Measurements from ENCODE around the gene LMBR1L. TPM values are rescaled to one million over a fixed set of nuclear protein-coding genes. Genes with fewer than 3 reads are reported as not detected.
"Not testable (repeated sequence)": the region's sequence is repeated elsewhere in the genome, so short reads cannot be mapped to it uniquely, and the experiment has no call there.

Gene LMBR1L
- total RNA-seq, 3 donors from 2014 or later (not counting 1 experiment from before 2014, with no cell fraction given), result 262 to 294 (median 271) TPM

GRCh38 chr12:49064767-49065152 lies 45.9 kb downstream of the LMBR1L start:
- Mint-ChIP-seq H3K4me3 (no peak overlapping the region), H3K27ac (no peak overlapping the region)
- 95% methylated on average over 5 of the region's 5 CpGs for WGBS (ENCODE audit: insufficient coverage)

GRCh38 chr12:49061916-49062315 lies 48.7 kb downstream of the LMBR1L start:
- H3K27me3 Mint-ChIP-seq (ENCODE audit: low read depth in 2 of 2); H3K4me3 ChIP-seq (ENCODE audit: low read length); H3K9me3 ChIP-seq (ENCODE audit: control insufficient read depth, insufficient read depth, low read length); ATAC-seq; H3K36me3 Mint-ChIP-seq; DNase-seq; H3K36me3 ChIP-seq (ENCODE audit: control insufficient read depth, insufficient read depth, low read length); H3K9me3 Mint-ChIP-seq; H3K27ac ChIP-seq (ENCODE audit: low read length); H3K27me3 ChIP-seq (ENCODE audit: control insufficient read depth, insufficient read depth, low read length): not testable (repeated sequence)
- peaks cover 43% of the 10 kb centered on the region in 2 donors for H3K4me1 Mint-ChIP-seq
- intact Hi-C loops (cut with micrococcal nuclease), result loop anchor here (5.0 kb wide), 1 partner anchor 50 kb away; the partner anchor contains the start of gene LMBR1L
- 98% methylated on average over 16 of the region's 17 CpGs for WGBS (ENCODE audit: insufficient coverage)
- peak overlapping the region; percentile 21 for H3K4me3 Mint-ChIP-seq
- H3K27ac Mint-ChIP-seq, result peak overlapping the region in 1 of 2 donors; percentile 87
- peaks cover 34% of the 10 kb centered on the region for H3K4me1 ChIP-seq (ENCODE audit: control insufficient read depth, insufficient read depth, low read length)

More at GRCh38 chr12:49064767-49065152, 45.9 kb downstream of the LMBR1L start:
- Histone ChIP-seq H3K4me1 (ENCODE audit: control insufficient read depth, insufficient read depth, low read length) (peaks cover 15% of the 10 kb centered on the region), H3K36me3 (ENCODE audit: control insufficient read depth, insufficient read depth, low read length) (peaks cover 2% of the 10 kb centered on the region), H3K9me3 (ENCODE audit: control insufficient read depth, insufficient read depth, low read length) (no peaks in the 10 kb centered on the region), H3K27ac (ENCODE audit: low read length) (no peak overlapping the region), H3K4me3 (ENCODE audit: low read length) (no peak overlapping the region), H3K27me3 (ENCODE audit: control insufficient read depth, insufficient read depth, low read length) (no peaks in the 10 kb centered on the region)
- Mint-ChIP-seq H3K4me1 (peaks cover 26 to 27% of the 10 kb centered on the region in 2 donors), H3K9me3 (no peaks in the 10 kb centered on the region), H3K27me3 (ENCODE audit: low read depth in 2 of 2) (no peaks in the 10 kb centered on the region), H3K36me3 (no peaks in the 10 kb centered on the region)
- TF ChIP-seq, protein P1, sequence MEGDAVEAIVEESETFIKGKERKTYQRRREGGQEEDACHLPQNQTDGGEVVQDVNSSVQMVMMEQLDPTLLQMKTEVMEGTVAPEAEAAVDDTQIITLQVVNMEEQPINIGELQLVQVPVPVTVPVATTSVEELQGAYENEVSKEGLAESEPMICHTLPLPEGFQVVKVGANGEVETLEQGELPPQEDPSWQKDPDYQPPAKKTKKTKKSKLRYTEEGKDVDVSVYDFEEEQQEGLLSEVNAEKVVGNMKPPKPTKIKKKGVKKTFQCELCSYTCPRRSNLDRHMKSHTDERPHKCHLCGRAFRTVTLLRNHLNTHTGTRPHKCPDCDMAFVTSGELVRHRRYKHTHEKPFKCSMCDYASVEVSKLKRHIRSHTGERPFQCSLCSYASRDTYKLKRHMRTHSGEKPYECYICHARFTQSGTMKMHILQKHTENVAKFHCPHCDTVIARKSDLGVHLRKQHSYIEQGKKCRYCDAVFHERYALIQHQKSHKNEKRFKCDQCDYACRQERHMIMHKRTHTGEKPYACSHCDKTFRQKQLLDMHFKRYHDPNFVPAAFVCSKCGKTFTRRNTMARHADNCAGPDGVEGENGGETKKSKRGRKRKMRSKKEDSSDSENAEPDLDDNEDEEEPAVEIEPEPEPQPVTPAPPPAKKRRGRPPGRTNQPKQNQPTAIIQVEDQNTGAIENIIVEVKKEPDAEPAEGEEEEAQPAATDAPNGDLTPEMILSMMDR (IDR thresholded peaks at IDR 0.05), result no peak
- ATAC-seq (no peak), DNase-seq (no peak)
- intact Hi-C loops (cut with micrococcal nuclease), result loop anchor here (1.0 to 5.0 kb wide), 2 partner anchors 34 to 48 kb away; partner anchors contain the start of gene LMBR1L

DNA sequence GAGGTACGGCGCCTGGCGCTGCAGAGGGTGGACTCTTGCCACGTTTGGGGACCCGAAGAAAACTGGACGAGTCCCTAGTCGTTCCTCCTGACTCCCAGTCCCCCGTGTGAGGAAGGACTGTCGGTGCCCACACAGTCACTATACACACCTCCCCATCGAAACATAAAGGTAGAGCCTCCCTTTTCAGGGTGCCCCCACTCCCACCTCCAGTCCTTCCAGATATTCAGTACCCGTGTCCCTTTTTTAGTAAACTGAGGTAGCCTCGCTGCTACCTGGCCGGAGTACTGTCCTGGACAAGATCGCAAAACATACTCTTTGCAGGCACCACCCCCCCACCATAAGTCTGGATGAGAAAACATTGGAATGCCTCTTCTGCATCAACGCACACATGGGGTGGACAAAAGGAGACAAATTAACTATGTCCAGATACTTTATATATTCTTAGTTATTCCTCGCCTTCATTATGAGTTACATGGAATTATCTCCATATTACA lies 49.4 kb downstream of the LMBR1L start:
- Mint-ChIP-seq H3K27ac (peak overlapping the region; percentile 87 to 92), H3K4me3 (peak overlapping the region; percentile 91), H3K36me3 (no peaks in the 10 kb centered on the region), H3K4me1 (peaks cover 50% of the 10 kb centered on the region in 2 donors), H3K27me3 (ENCODE audit: low read depth in 2 of 2) (no peaks in the 10 kb centered on the region), H3K9me3 (no peaks in the 10 kb centered on the region)
- DNase-seq (no peak), ATAC-seq (no peak)
- Histone ChIP-seq H3K4me1 (ENCODE audit: control insufficient read depth, insufficient read depth, low read length) (peaks cover 40% of the 10 kb centered on the region), H3K36me3 (ENCODE audit: control insufficient read depth, insufficient read depth, low read length) (peaks cover under 1% of the 10 kb centered on the region), H3K27ac (ENCODE audit: low read length) (peak overlapping the region; percentile 77), H3K4me3 (ENCODE audit: low read length) (peak overlapping the region; percentile 68), H3K27me3 (ENCODE audit: control insufficient read depth, insufficient read depth, low read length) (no peaks in the 10 kb centered on the region), H3K9me3 (ENCODE audit: control insufficient read depth, insufficient read depth, low read length) (no peaks in the 10 kb centered on the region)
- TF ChIP-seq, protein P1 (IDR thresholded peaks at IDR 0.05), result no peak
- intact Hi-C loops (cut with micrococcal nuclease), result loop anchor here (5.0 kb wide), 1 partner anchor 51 kb away; the partner anchor contains the start of gene LMBR1L
- WGBS (ENCODE audit: insufficient coverage), result 12% methylated on average over 14 of the region's 16 CpGs

- intact Hi-C loops (cut with micrococcal nuclease), result loop anchor here (1.0 to 5.0 kb wide), 2 partner anchors 9 to 52 kb away; partner anchors contain the start of genes LMBR1L and RHEBL1
- H3K36me3 Mint-ChIP-seq, result no peaks in the 10 kb centered on the region
- WGBS (ENCODE audit: insufficient coverage), result 0% methylated on average over 74 of the region's 74 CpGs
- peak within 1 kb of the TSS; percentile 87 to 92 for H3K27ac Mint-ChIP-seq
- H3K27me3 Mint-ChIP-seq (ENCODE audit: low read depth in 2 of 2), result no peaks in the 10 kb centered on the region
- peak within 1 kb of the TSS; percentile 91 for H3K4me3 Mint-ChIP-seq
- TF ChIP-seq, protein P1 (IDR thresholded peaks at IDR 0.05), result no peak
- peak; percentile 79 to 88 (median 79) for ATAC-seq
- Histone ChIP-seq H3K4me1 (ENCODE audit: control insufficient read depth, insufficient read depth, low read length) (peaks cover 47% of the 10 kb centered on the region), H3K36me3 (ENCODE audit: control insufficient read depth, insufficient read depth, low read length) (no peaks in the 10 kb centered on the region), H3K27me3 (ENCODE audit: control insufficient read depth, insufficient read depth, low read length) (no peaks in the 10 kb centered on the region), H3K9me3 (ENCODE audit: control insufficient read depth, insufficient read depth, low read length) (no peaks in the 10 kb centered on the region), H3K27ac (ENCODE audit: low read length) (peak within 1 kb of the TSS; percentile 77), H3K4me3 (ENCODE audit: low read length) (peak within 1 kb of the TSS; percentile 68)
- DNase-seq, result peak; percentile 83 to 96
- no peaks in the 10 kb centered on the region for H3K9me3 Mint-ChIP-seq
- peaks cover 57% of the 10 kb centered on the region in 2 donors for H3K4me1 Mint-ChIP-seq
These were observed 50.1 kb downstream of the LMBR1L start, which contains the start of gene KMT2D for GRCh38 chr12:49060237-49061156. KMT2D (minus strand) TSS chr12:49060794; CDS start chr12:49055324, 5,470 bp downstream.

Data from natural killer cell (primary cell).